ENCODE measurements around the gene LAMB2. TPM values are rescaled to one million over a fixed set of nuclear protein-coding genes. Genes with fewer than 3 reads are reported as not detected.

Gene LAMB2
- total RNA-seq, 1 donor: 3.1 TPM

- peaks cover 24% of the 10 kb centered on the region for H3K4me1 ChIP-seq (ENCODE audit: insufficient read depth, low read length)
- no peaks in the 10 kb centered on the region for H3K9me3 ChIP-seq (ENCODE audit: low read depth, low read length)
- no peaks in the 10 kb centered on the region for H3K27me3 ChIP-seq (ENCODE audit: insufficient read depth, low read length)
- no peak overlapping the region for H3K4me3 ChIP-seq (ENCODE audit: low read length)
Observed at GRCh38 chr3:49119439-49119838, 13.4 kb downstream of the LAMB2 start.

GRCh38 chr3:49119036-49119435, 13.8 kb downstream of the LAMB2 start:
- Histone ChIP-seq H3K9me3 (ENCODE audit: low read depth, low read length) (no peaks in the 10 kb centered on the region), H3K4me1 (ENCODE audit: insufficient read depth, low read length) (peaks cover 24% of the 10 kb centered on the region), H3K27me3 (ENCODE audit: insufficient read depth, low read length) (no peaks in the 10 kb centered on the region), H3K4me3 (ENCODE audit: low read length) (no peak overlapping the region)

GRCh38 chr3:49112262-49112661, 20.6 kb downstream of the LAMB2 start:
- no peaks in the 10 kb centered on the region for H3K27me3 ChIP-seq (ENCODE audit: insufficient read depth, low read length)
- H3K4me3 ChIP-seq (ENCODE audit: low read length): no peak overlapping the region
- H3K4me1 ChIP-seq (ENCODE audit: insufficient read depth, low read length): no peaks in the 10 kb centered on the region
- H3K9me3 ChIP-seq (ENCODE audit: low read depth, low read length): no peaks in the 10 kb centered on the region

GRCh38 chr3:49111347-49111746, 21.5 kb downstream of the LAMB2 start:
- H3K27me3 ChIP-seq (ENCODE audit: insufficient read depth, low read length): no peaks in the 10 kb centered on the region
- H3K4me1 ChIP-seq (ENCODE audit: insufficient read depth, low read length): no peaks in the 10 kb centered on the region
- no peaks in the 10 kb centered on the region for H3K9me3 ChIP-seq (ENCODE audit: low read depth, low read length)
- H3K4me3 ChIP-seq (ENCODE audit: low read length): no peak overlapping the region

GRCh38 chr3:49110780-49111179, 22.1 kb downstream of the LAMB2 start:
- no peaks in the 10 kb centered on the region for H3K4me1 ChIP-seq (ENCODE audit: insufficient read depth, low read length)
- H3K27me3 ChIP-seq (ENCODE audit: insufficient read depth, low read length): no peaks in the 10 kb centered on the region
- no peak overlapping the region for H3K4me3 ChIP-seq (ENCODE audit: low read length)
- H3K9me3 ChIP-seq (ENCODE audit: low read depth, low read length): no peaks in the 10 kb centered on the region

GRCh38 chr3:49108346-49108745, 24.5 kb downstream of the LAMB2 start:
- Histone ChIP-seq H3K4me3 (ENCODE audit: low read length) (no peak overlapping the region), H3K4me1 (ENCODE audit: insufficient read depth, low read length) (peaks cover 19% of the 10 kb centered on the region), H3K27me3 (ENCODE audit: insufficient read depth, low read length) (no peaks in the 10 kb centered on the region), H3K9me3 (ENCODE audit: low read depth, low read length) (no peaks in the 10 kb centered on the region)

GRCh38 chr3:49104427-49105291, 28.2 kb downstream of the LAMB2 start, which contains the start of gene QARS1:
Gene QARS1 (minus strand): TSS chr3:49104757. CDS start chr3:49104733, 24 bp downstream.
- Histone ChIP-seq H3K4me1 (ENCODE audit: insufficient read depth, low read length) (peaks cover 24% of the 10 kb centered on the region), H3K27me3 (ENCODE audit: insufficient read depth, low read length) (no peaks in the 10 kb centered on the region), H3K9me3 (ENCODE audit: low read depth, low read length) (no peaks in the 10 kb centered on the region), H3K4me3 (ENCODE audit: low read length) (peak within 1 kb of the TSS; percentile 65)

- H3K4me3 ChIP-seq (ENCODE audit: low read length): peak overlapping the region; percentile 65
Observed at GRCh38 chr3:49104052-49104426, 28.8 kb downstream of the LAMB2 start.

GRCh38 chr3:49100046-49100615, 32.7 kb downstream of the LAMB2 start:
- Histone ChIP-seq H3K9me3 (ENCODE audit: low read depth, low read length) (no peaks in the 10 kb centered on the region), H3K27me3 (ENCODE audit: insufficient read depth, low read length) (no peaks in the 10 kb centered on the region), H3K4me3 (ENCODE audit: low read length) (no peak overlapping the region), H3K4me1 (ENCODE audit: insufficient read depth, low read length) (peaks cover 21% of the 10 kb centered on the region)

More at GRCh38 chr3:49104052-49104426, 28.8 kb downstream of the LAMB2 start:
- Histone ChIP-seq H3K9me3 (ENCODE audit: low read depth, low read length) (no peaks in the 10 kb centered on the region), H3K4me1 (ENCODE audit: insufficient read depth, low read length) (peaks cover 24% of the 10 kb centered on the region), H3K27me3 (ENCODE audit: insufficient read depth, low read length) (no peaks in the 10 kb centered on the region)

- Histone ChIP-seq H3K9me3 (ENCODE audit: low read depth, low read length) (no peaks in the 10 kb centered on the region), H3K4me1 (ENCODE audit: insufficient read depth, low read length) (peaks cover 23% of the 10 kb centered on the region), H3K4me3 (ENCODE audit: low read length) (no peak overlapping the region), H3K27me3 (ENCODE audit: insufficient read depth, low read length) (no peaks in the 10 kb centered on the region)
Observed at GRCh38 chr3:49098910-49099630, 33.8 kb downstream of the LAMB2 start.

- peaks cover 17% of the 10 kb centered on the region for H3K4me1 ChIP-seq (ENCODE audit: insufficient read depth, low read length)
- H3K9me3 ChIP-seq (ENCODE audit: low read depth, low read length): no peaks in the 10 kb centered on the region
- H3K27me3 ChIP-seq (ENCODE audit: insufficient read depth, low read length): no peaks in the 10 kb centered on the region
- no peak overlapping the region for H3K4me3 ChIP-seq (ENCODE audit: low read length)
Observed at GRCh38 chr3:49098429-49098828, 34.4 kb downstream of the LAMB2 start.

GRCh38 chr3:49093853-49094767, 38.7 kb downstream of the LAMB2 start, which contains the start of gene QRICH1:
Gene QRICH1 (minus strand): TSS chr3:49094071. CDS start chr3:49077017, 17,054 bp downstream.
- no peaks in the 10 kb centered on the region for H3K27me3 ChIP-seq (ENCODE audit: insufficient read depth, low read length)
- peaks cover 40% of the 10 kb centered on the region for H3K4me1 ChIP-seq (ENCODE audit: insufficient read depth, low read length)
- peak within 1 kb of the TSS; percentile 91 for H3K4me3 ChIP-seq (ENCODE audit: low read length)
- H3K9me3 ChIP-seq (ENCODE audit: low read depth, low read length): no peaks in the 10 kb centered on the region

GRCh38 chr3:49092938-49093852, 39.7 kb downstream of the LAMB2 start:
- Histone ChIP-seq H3K4me1 (ENCODE audit: insufficient read depth, low read length) (peaks cover 45% of the 10 kb centered on the region), H3K4me3 (ENCODE audit: low read length) (peak overlapping the region; percentile 91), H3K9me3 (ENCODE audit: low read depth, low read length) (no peaks in the 10 kb centered on the region), H3K27me3 (ENCODE audit: insufficient read depth, low read length) (no peaks in the 10 kb centered on the region)

All from mononuclear cell (primary cell).